HFF-Myc (cell line): ENCODE data around the gene SLC9A8.
"Not testable (repeated sequence)": the region's sequence is repeated elsewhere in the genome, so short reads cannot be mapped to it uniquely, and the experiment has no call there.

Source experiments
- DNase-seq: peaks from one replicate; pipeline ENCODE4 v3.0.0-alpha.2; 2011; ENCODE audit warnings: low read depth; ENCODE audit errors: extremely low read depth
- H3K4me3 ChIP-seq: replicated peaks from 2 replicates; pipeline ENCODE4 v1.5.1; 2011; ENCODE audit warnings: low read depth, mild to moderate bottlenecking, control low read depth, low read length
- TF ChIP-seq, protein P1 (sequence below): IDR thresholded peaks from 2 replicates; pipeline ENCODE4 v1.5.1; 2012; ENCODE audit warnings: mild to moderate bottlenecking, low read depth, low read length, control low read depth; ENCODE audit errors: missing control alignments

Gene SLC9A8

DNA sequence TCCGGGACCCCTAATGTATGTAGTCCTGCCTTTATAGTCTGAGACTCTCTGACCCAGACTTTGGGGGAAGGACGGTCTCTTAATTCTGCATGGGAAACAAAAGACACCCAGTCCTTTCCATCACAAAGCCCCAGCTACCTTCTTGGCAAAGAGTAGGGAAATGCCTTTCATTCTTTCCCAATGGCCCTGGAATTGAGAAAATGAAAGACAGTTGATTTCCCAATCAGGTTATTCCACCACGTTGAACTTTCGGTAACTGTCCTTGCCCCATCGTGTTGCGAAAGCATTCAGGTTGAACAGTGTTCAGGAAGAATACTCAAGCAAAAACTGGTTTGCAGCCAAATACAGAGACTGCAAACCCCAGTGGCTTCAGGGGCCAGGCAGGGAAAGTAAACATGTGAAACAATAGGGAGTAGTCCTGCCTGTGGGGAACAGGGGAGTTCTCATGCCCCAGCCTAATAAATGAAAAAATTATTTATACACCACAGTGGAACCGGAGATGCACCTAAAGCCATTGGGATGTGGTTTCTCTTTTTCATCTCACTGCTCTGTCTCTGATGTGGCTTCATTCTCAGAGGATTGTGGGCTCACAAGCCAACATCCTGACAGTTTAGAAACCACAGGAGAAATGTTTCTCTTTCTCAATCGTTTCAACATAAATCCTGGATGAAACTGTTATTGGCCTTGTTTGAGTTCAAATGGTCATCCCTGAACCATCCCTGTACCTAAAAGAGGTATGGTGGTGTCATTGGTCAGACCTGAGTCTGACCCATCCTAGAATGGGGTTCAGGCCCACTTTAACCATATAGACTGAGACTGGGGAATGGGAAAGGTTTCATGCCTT is 44.2 kb upstream of the SLC9A8 start:
- H3K4me3 ChIP-seq = no peak overlapping the region
- TF ChIP-seq, protein P1, sequence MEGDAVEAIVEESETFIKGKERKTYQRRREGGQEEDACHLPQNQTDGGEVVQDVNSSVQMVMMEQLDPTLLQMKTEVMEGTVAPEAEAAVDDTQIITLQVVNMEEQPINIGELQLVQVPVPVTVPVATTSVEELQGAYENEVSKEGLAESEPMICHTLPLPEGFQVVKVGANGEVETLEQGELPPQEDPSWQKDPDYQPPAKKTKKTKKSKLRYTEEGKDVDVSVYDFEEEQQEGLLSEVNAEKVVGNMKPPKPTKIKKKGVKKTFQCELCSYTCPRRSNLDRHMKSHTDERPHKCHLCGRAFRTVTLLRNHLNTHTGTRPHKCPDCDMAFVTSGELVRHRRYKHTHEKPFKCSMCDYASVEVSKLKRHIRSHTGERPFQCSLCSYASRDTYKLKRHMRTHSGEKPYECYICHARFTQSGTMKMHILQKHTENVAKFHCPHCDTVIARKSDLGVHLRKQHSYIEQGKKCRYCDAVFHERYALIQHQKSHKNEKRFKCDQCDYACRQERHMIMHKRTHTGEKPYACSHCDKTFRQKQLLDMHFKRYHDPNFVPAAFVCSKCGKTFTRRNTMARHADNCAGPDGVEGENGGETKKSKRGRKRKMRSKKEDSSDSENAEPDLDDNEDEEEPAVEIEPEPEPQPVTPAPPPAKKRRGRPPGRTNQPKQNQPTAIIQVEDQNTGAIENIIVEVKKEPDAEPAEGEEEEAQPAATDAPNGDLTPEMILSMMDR = no peak
- DNase-seq = no peak

DNA sequence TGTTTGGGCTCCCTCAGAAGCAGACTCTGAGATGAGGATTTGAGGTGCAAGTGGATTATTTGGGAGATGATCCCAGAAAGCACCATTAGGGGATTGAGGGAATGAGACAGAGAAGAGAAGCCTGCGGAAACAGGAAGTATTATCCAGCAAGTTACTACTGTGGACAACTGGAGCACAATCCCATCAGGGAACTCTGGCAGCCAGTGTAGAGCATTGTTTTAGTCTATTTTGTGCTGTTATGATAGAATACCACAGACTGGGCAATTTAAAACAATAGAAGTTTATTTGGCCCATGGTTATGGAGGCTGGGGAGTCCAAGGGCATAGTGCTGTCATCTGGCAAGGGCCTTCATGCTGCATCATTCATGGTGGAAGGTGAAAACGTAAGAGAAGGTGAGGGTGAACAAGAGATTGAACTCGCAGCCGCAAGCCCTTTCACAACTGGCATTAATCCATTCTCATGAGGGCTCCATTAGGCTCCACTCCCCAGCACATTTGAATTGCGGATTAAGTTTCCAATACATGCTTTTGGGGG is 43.5 kb upstream of the SLC9A8 start:
- no peak overlapping the region for H3K4me3 ChIP-seq
- TF ChIP-seq, protein P1 = no peak
- DNase-seq = no peak

DNA sequence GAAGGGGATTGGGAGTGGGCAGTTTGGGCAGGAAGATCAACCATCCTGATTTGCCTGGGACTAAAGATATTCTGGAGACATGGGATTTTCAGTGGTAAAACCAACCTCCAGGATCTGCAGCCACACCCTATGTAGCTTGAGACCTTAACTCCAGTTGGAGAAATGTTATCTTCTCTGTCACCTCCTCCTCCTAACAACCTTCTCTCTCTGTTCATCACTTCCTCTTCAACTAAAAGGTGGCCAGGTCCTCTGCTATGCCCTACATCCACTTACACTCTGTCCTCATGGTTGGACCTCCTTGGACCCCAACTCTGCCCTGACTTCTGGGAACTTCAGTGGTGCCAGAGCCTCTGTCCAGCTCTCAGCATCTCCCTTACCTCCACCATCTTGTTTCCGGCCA is 42.0 kb upstream of the SLC9A8 start:
- DNase-seq = no peak
- no peak overlapping the region for H3K4me3 ChIP-seq
- TF ChIP-seq, protein P1 = no peak

DNA sequence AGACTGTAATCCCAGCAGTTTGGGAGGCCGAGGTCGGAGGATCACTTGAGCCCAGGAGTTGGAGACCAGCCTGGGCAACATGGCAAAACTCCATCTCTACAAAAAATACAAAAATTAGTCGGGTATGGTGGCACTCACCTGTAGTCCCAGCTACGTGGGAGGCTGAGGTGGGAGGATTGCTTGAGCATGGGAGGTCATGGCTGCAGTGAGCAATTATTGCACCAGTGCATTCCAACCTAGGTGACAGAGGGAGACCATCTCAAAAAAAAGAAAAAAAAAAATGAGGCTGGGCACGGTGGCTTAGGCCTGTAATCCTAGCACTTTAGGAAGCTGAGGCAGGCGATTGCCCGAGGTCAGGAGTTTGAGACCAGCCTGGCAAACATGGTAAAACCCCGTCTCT is 38.4 kb upstream of the SLC9A8 start:
- not testable (repeated sequence) for H3K4me3 ChIP-seq, DNase-seq

DNA sequence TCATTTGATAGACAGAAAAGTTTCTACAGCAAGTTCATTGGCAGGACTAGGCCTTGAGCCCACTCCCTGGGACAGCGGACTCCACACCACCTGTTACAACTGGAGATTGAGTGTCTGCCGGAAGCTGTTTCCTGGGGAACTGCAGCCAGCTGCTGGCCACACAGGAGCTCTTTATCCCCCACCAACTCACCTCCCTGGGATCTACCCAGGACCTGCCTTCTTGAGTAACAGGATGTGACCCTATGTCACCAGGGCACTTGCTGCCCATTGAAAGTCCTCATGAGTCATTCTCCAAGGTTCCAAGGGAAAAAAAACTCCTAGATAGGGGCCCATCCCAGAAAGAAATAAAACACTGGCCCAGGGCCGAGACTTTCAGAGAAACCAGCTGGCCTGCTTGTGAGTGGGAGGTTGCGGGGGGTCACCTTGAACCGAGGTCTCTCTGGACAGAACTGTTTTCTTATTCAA is 37.4 kb upstream of the SLC9A8 start:
- DNase-seq = peak; percentile 48
- H3K4me3 ChIP-seq = no peak overlapping the region
- TF ChIP-seq, protein P1 = no peak

DNA sequence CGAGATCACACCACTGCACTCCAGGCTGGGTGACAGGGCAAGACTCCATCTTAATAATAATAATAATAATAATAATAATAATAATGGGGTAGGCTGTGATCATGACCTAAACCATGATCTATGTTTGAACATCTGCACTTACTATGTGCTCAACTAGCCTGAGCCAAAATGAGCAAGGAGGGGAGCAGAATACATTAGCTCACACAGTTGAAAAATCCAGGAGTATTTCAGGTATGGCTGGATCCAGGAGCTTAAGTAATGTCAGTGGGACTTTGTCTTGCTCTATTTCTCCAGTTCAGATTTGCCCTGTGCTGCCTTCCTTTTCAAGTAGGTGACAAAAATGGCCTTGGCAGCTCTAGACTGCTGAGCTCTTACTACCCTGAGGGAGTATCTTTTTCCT is 32.7 kb upstream of the SLC9A8 start:
- TF ChIP-seq, protein P1 = no peak
- H3K4me3 ChIP-seq = no peak overlapping the region
- DNase-seq = no peak

DNA sequence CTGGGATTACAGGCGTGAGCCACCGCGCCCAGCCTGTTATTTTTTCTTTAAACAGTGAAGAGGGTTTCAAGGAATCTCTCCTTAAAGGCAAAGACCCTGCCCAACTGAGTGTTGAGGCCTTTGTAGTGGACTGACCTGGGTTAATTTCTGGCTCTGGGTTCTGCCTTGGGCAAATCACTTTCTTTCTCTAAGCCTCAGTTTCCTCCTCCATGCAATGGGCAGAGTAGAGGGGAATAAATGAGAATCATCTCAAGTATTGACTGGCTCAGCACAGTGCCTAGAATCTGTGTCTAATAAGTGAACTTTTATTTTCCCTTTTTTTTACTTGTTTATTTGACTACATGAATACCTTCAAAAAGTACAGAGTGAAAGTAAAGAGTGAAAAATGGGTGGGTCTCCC is 31.0 kb upstream of the SLC9A8 start:
- H3K4me3 ChIP-seq = no peak overlapping the region
- DNase-seq = no peak
- TF ChIP-seq, protein P1 = no peak

DNA sequence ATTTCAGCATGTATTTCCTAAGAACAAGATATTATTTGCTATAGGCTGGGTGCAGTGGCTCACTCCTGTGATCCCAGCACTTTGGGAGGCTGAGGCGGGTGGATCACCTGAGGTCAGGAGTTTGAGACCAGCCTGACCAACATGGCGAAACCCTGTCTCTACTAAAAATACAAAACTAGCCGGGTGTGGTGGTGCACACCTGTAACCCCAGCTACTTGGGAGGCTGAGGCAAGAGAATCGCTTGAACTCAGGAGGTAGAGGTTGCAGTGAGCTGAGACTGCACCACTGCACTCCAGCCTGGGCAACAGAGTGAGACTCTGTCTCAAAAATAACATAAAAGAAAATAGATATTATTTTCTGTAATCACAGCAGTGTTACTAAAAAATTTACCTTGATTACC is 30.2 kb upstream of the SLC9A8 start:
- DNase-seq, H3K4me3 ChIP-seq: not testable (repeated sequence)

DNA sequence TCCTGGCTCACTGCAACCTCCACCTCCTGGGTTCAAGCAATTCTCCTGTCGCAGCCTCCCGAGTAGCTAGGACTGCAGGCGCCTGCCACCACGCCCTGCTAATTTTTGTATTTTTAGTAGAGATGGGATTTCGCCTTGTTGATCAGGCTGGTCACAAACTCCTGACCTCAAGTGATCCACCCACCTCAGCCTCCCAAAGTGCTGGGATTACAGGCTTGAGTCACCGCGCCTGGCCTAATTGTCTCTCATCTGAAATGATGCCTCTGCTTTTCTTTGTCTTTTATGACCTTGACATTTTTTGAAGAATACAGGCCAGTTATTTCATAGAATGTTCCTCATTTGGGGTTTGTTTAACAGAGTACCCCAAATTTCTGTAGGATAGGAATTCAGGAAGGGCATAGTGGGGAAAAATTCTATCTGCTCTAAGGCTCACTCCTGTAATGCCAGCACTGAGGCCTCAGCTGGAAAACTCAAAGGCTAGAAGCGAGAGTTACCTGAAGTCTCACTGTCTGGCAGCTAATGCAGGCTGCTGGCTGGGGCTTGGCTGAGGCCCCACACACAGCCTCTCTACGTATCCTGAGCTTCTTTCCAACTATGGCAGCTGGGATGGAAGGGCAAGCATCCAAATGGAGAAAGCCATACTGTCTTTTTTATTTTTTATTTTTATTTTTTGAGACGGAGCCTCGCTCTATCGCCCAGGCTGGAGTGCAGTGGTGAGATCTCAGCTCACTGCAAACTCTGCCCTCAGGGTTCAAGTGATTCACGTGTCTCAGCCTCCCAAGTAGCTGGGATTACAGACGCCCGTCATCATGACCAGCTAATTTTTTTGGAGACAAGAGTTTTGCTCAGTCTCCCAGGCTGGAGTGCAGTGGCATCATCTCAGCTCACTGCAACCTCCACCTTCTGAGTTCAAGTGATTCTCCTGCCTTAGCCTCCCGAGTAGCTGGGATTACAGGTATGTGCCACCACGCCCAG is 29.3 kb upstream of the SLC9A8 start:
- not testable (repeated sequence) for H3K4me3 ChIP-seq, DNase-seq
